ENCODE results near the gene TTYH3. TPM values are rescaled to one million over a fixed set of nuclear protein-coding genes. Genes with fewer than 3 reads are reported as not detected.

TTYH3 gene
- polyA plus RNA-seq, 4 donors = 81.9 to 146 (median 108) TPM

GRCh38 chr7:2645274-2645868 is 13.6 kb downstream of the TTYH3 start:
- DNase-seq (ENCODE audit: low read depth in 4 of 4, low spot score in 3 of 4) = no peak

- DNase-seq (ENCODE audit: low read depth in 4 of 4, low spot score in 3 of 4) = no peak
Measured at GRCh38 chr7:2646336-2646679, 14.5 kb downstream of the TTYH3 start.

- DNase-seq (ENCODE audit: low read depth in 4 of 4, low spot score in 3 of 4) = no peak
Measured at GRCh38 chr7:2646680-2647571, 15.1 kb downstream of the TTYH3 start.

GRCh38 chr7:2647594-2648172 is 15.9 kb downstream of the TTYH3 start:
- DNase-seq (ENCODE audit: low read depth in 4 of 4, low spot score in 3 of 4) = no peak

- no peak for DNase-seq (ENCODE audit: low read depth in 4 of 4, low spot score in 3 of 4)
Measured at GRCh38 chr7:2649139-2649838, 17.5 kb downstream of the TTYH3 start.

- no peak for DNase-seq (ENCODE audit: low read depth in 4 of 4, low spot score in 3 of 4)
Measured at GRCh38 chr7:2649991-2650390, 18.2 kb downstream of the TTYH3 start.

GRCh38 chr7:2650451-2650850 is 18.7 kb downstream of the TTYH3 start:
- no peak for DNase-seq (ENCODE audit: low read depth in 4 of 4, low spot score in 3 of 4)

GRCh38 chr7:2651336-2651735 is 19.6 kb downstream of the TTYH3 start:
- DNase-seq (ENCODE audit: low read depth in 4 of 4, low spot score in 3 of 4) = no peak

- no peak for DNase-seq (ENCODE audit: low read depth in 4 of 4, low spot score in 3 of 4)
Measured at GRCh38 chr7:2651847-2652735, 20.3 kb downstream of the TTYH3 start.

- DNase-seq (ENCODE audit: low read depth in 4 of 4, low spot score in 3 of 4) = no peak
Measured at GRCh38 chr7:2652736-2653060, 20.9 kb downstream of the TTYH3 start.

- DNase-seq (ENCODE audit: low read depth in 4 of 4, low spot score in 3 of 4) = no peak
Measured at GRCh38 chr7:2654059-2654458, 22.3 kb downstream of the TTYH3 start.

GRCh38 chr7:2655870-2656614 is 24.3 kb downstream of the TTYH3 start:
- no peak for DNase-seq (ENCODE audit: low read depth in 4 of 4, low spot score in 3 of 4)

GRCh38 chr7:2657208-2657607 is 25.4 kb downstream of the TTYH3 start:
- no peak for DNase-seq (ENCODE audit: low read depth in 4 of 4, low spot score in 3 of 4)

GRCh38 chr7:2657920-2658671 is 26.3 kb downstream of the TTYH3 start:
- no peak for DNase-seq (ENCODE audit: low read depth in 4 of 4, low spot score in 3 of 4)

- DNase-seq (ENCODE audit: low read depth in 4 of 4, low spot score in 3 of 4) = no peak
Measured at GRCh38 chr7:2658941-2659340, 27.2 kb downstream of the TTYH3 start.

GRCh38 chr7:2659556-2660358 is 28.0 kb downstream of the TTYH3 start:
- DNase-seq (ENCODE audit: low read depth in 4 of 4, low spot score in 3 of 4) = no peak

- DNase-seq (ENCODE audit: low read depth in 4 of 4, low spot score in 3 of 4) = no peak
Measured at GRCh38 chr7:2660359-2661095, 28.7 kb downstream of the TTYH3 start.

- DNase-seq (ENCODE audit: low read depth in 4 of 4, low spot score in 3 of 4) = no peak
Measured at GRCh38 chr7:2661096-2661449, 29.3 kb downstream of the TTYH3 start.

All from left renal pelvis (tissue), 4 donors.